ENCODE results near the gene IL16.

DNA sequence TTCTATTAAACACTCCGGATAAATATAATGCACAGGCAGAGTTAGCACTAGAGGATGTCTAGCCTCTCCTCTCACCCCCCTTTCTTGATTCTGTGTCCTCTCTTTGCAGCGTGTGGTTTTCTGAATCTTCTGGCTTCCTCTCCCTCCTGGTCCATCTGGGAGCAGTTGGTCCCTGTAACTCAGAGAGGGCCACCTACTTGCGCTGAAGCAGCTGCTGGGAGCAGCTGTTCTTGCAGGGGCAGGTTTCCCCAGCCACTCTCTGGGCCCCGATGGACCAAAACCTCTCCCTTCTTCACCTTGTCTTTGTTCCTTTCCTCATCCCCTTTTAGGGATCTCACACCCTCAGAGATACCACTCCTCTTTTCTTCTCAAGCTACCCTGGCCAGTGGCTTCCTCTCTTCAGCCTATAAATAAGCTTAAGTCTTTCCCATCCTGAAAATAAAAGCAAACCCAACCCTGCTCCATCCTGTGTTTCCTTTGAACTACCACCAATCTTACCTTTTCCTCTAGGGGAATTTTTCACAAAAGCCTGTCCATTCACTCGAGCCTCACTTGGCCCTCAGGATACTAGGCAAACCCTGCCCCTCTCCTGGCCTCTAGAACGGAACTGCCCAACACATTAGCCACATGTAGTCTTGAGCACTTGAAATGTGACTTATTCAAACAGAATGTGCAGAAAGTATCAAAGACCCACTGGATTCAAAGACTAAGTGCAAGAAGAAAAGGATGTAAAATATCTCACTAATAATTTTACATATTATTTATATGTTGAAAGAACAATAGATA, 67.6 kb downstream of the IL16 start:
- TF ChIP-seq, protein P1, sequence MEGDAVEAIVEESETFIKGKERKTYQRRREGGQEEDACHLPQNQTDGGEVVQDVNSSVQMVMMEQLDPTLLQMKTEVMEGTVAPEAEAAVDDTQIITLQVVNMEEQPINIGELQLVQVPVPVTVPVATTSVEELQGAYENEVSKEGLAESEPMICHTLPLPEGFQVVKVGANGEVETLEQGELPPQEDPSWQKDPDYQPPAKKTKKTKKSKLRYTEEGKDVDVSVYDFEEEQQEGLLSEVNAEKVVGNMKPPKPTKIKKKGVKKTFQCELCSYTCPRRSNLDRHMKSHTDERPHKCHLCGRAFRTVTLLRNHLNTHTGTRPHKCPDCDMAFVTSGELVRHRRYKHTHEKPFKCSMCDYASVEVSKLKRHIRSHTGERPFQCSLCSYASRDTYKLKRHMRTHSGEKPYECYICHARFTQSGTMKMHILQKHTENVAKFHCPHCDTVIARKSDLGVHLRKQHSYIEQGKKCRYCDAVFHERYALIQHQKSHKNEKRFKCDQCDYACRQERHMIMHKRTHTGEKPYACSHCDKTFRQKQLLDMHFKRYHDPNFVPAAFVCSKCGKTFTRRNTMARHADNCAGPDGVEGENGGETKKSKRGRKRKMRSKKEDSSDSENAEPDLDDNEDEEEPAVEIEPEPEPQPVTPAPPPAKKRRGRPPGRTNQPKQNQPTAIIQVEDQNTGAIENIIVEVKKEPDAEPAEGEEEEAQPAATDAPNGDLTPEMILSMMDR (IDR thresholded peaks at IDR 0.05) = no peak
- TF ChIP-seq POLR2AphosphoS5 (IDR thresholded peaks at IDR 0.05) (no peak), POLR2A (IDR thresholded peaks at IDR 0.05) (no peak)
